K562 (cell line): ENCODE results near the gene YIPF4. TPM values are rescaled to one million over a fixed set of nuclear protein-coding genes. Genes with fewer than 3 reads are reported as not detected.

Experiments
- BCL6 ChIP-seq: fragments of 250-450 bp; sonication (Bioruptor Pico); IDR thresholded peaks from 2 replicates; pipeline ENCODE4 v1.4.0; 2020
- CEBPB ChIP-seq: fragments of 450-650 bp; IDR thresholded peaks from 2 replicates; pipeline ENCODE4 v1.6.1; 2016; ENCODE audit warnings: missing genetic modification characterization, missing compliant biosample characterization
- ELF1 ChIP-seq: fragments of 200-800 bp; sonication (Bioruptor generic); IDR thresholded peaks from 2 replicates; pipeline ENCODE4 v1.6.1; 2016; ENCODE audit warnings: missing genetic modification characterization, missing compliant biosample characterization
- GATAD2B ChIP-seq: fragments of 450-650 bp; IDR thresholded peaks from 2 replicates; pipeline ENCODE4 v1.6.1; 2017; ENCODE audit warnings: mild to moderate bottlenecking, borderline replicate concordance
- MCM3 ChIP-seq: fragments of 450-650 bp; IDR thresholded peaks from 2 replicates; pipeline ENCODE4 v1.6.1; 2016
- MNT ChIP-seq, 2 experiments: fragments of 450-650 bp; conservative IDR thresholded peaks; 2 replicates each; pipeline ENCODE4 v1.6.1; 2017; ENCODE audit warnings: mild to moderate bottlenecking in 2 of 2, moderate library complexity in 2 of 2
- NR0B1 ChIP-seq: fragments of 450-650 bp; IDR thresholded peaks from one replicate; pipeline ENCODE4 v1.6.1; 2018; ENCODE audit warnings: mild to moderate bottlenecking, moderate library complexity; ENCODE audit not compliant: partially characterized antibody
- RBM15 ChIP-seq: fragments of 200-400 bp; formaldehyde crosslinking; IDR thresholded peaks from 2 replicates; pipeline ENCODE4 v1.6.1; 2018; ENCODE audit warnings: mild to moderate bottlenecking, low read length, moderate library complexity; ENCODE audit not compliant: insufficient read depth
- RBM17 ChIP-seq: fragments of 200-400 bp; formaldehyde crosslinking; IDR thresholded peaks from 2 replicates; pipeline ENCODE4 v1.6.1; 2017; ENCODE audit warnings: low read depth, mild to moderate bottlenecking, low read length, borderline replicate concordance
- RNF2 ChIP-seq: sonication (generic); IDR thresholded peaks from 2 replicates; pipeline ENCODE4 v1.6.1; 2016
- SPI1 ChIP-seq: IDR thresholded peaks from 2 replicates; pipeline ENCODE4 v1.6.1; 2011; ENCODE audit warnings: low read depth, low read length, control low read depth, borderline replicate concordance
- SRSF7 ChIP-seq: fragments of 200-400 bp; formaldehyde crosslinking; optimal IDR thresholded peaks from 2 replicates; pipeline ENCODE3; 2017; ENCODE audit warnings: mild to moderate bottlenecking, low read depth, low read length
- THRB ChIP-seq: fragments of 450-650 bp; formaldehyde crosslinking; conservative IDR thresholded peaks from 2 replicates; pipeline ENCODE4 v1.4.0; 2022; ENCODE audit warnings: mild to moderate bottlenecking, missing genetic modification characterization
- ZFP30 ChIP-seq: fragments of 250-450 bp; sonication (Bioruptor Pico); IDR thresholded peaks from 2 replicates; pipeline ENCODE4 v1.8.0; 2022; ENCODE audit warnings: moderate library complexity, mild to moderate bottlenecking, inconsistent platforms, borderline replicate concordance
- ZNF217 ChIP-seq: sonication (generic); formaldehyde crosslinking; IDR thresholded peaks from 2 replicates; pipeline ENCODE4 v1.8.0; 2022; ENCODE audit warnings: mild to moderate bottlenecking, missing genetic modification reagents
- ZNF324 ChIP-seq: fragments of 250-450 bp; sonication (Bioruptor Pico); IDR thresholded peaks from 2 replicates; pipeline ENCODE4 v1.4.0; 2020; ENCODE audit warnings: mild to moderate bottlenecking
- ZNF740 ChIP-seq, 3 experiments: fragments of 200-800 bp in 1 of 3; sonication (Bioruptor generic) in 1 of 3; sonication (generic) in 1 of 3; formaldehyde crosslinking in 1 of 3; IDR thresholded peaks; 2 replicates each; pipeline versions ENCODE4 v1.6.1 to v1.8.0; 2016 to 2022; ENCODE audit warnings: mild to moderate bottlenecking in 2 of 3, missing compliant biosample characterization in 2 of 3, missing genetic modification characterization in 2 of 3, missing genetic modification reagents in 1 of 3
- polyA plus RNA-seq, 8 experiments: library from polyadenylated mRNA; depleted of rRNA in 4 of 8; stranded (reverse) in 5 of 8; unstranded in 3 of 8; fragments of >200 nt; fragmentation: Nextera tagmentation in 2 of 8; fragmentation: Illumina TruSeq in 1 of 8; extraction: Ambion mirVana in 2 of 8; extraction: Trizol in 1 of 8; gene quantifications; 2 replicates each; pipeline versions ENCODE4 v1.2.1 to v1.2.3, GENCODE V29; 2011 to 2014; ENCODE audit warnings: inconsistent platforms in 1 of 8, missing spikeins in 1 of 8
- total RNA-seq, 7 experiments: library from RNA; depleted of rRNA in 6 of 7; stranded (reverse); fragments of >200 nt in 6 of 7; fragmentation: Illumina TruSeq in 2 of 7; extraction: Trizol in 2 of 7; gene quantifications; 2 replicates each; pipeline versions ENCODE4 v1.2.1 to v1.2.3, GENCODE V29; 2011 to 2021; ENCODE audit warnings: low replicate concordance in 1 of 7
- TF ChIP-seq, protein P1 (sequence below), 2 experiments: fragments of 450-650 bp; IDR thresholded peaks; 2 replicates each; pipeline ENCODE4 v1.6.1; 2016
- TF ChIP-seq, protein P2 (sequence below): fragments of 450-650 bp; IDR thresholded peaks from 2 replicates; pipeline ENCODE4 v1.6.1; 2016; ENCODE audit warnings: mild to moderate bottlenecking

The YIPF4 gene
- total and polyA plus RNA-seq, 9 of the 15 experiments (the other 6 are each of a cell fraction or from before 2014, with no cell fraction given), result 4.9 to 46.9 (median 17.5) TPM

DNA sequence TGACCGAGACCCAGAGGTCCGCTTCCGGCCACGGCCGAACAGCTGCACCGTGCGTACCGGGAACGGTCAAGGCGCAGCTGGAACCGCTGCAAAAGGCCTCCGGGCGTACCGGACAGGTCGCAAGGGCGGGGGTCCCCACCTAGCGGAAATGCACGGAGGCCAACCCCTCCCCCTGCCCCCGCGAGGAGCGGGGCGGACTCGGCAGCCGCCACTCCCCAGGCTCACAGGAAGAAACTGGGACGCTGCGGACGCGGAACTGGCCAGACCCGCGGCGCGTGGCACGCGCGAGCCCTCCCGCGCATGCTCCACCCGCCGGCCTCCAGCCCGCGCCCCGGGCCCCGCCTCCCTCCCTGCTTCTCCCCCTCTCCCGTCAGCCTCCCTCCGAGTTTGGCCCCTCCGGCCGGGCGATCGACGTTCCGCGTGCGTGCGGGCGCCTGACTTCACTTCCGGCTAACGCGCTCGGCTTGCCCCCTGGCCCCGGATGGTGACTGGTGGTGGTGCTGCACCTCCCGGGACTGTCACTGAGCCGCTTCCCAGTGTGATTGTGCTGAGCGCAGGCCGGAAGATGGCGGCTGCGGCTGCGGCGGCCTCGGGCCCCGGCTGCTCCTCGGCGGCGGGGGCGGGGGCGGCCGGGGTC lies 79.1 kb downstream of the YIPF4 start, which contains the start of gene BIRC6 (continued):
- TF ChIP-seq MNT (conservative IDR thresholded peaks at IDR 0.05) (peak; percentile 87 to 96), GATAD2B (peak; percentile 20), ZNF740 (CRISPR knock-in tag; IDR thresholded peaks at IDR 0.05) (peak; percentile 18; the same call in 1 of the 2 replicates), ZNF740 (tag; IDR thresholded peaks at IDR 0.05) (no peak), NR0B1 (no peak), ZNF217 (CRISPR knock-in tag) (no peak), RBM15 (no peak), SRSF7 (no peak), BCL6 (no peak), ZNF324 (CRISPR knock-in tag) (no peak), SPI1 (peak; percentile 29; the same call in 1 of the 2 replicates), MCM3 (no peak), CEBPB (tag) (no peak), RNF2 (no peak), THRB (CRISPR knock-in tag) (no peak), ZFP30 (CRISPR knock-in tag) (no peak), RBM17 (no peak; the same call in 1 of the 2 replicates), ELF1 (tag) (peak; percentile 93)
- TF ChIP-seq, protein P1, sequence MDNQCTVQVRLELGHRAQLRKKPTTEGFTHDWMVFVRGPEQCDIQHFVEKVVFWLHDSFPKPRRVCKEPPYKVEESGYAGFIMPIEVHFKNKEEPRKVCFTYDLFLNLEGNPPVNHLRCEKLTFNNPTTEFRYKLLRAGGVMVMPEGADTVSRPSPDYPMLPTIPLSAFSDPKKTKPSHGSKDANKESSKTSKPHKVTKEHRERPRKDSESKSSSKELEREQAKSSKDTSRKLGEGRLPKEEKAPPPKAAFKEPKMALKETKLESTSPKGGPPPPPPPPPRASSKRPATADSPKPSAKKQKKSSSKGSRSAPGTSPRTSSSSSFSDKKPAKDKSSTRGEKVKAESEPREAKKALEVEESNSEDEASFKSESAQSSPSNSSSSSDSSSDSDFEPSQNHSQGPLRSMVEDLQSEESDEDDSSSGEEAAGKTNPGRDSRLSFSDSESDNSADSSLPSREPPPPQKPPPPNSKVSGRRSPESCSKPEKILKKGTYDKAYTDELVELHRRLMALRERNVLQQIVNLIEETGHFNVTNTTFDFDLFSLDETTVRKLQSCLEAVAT (IDR thresholded peaks at IDR 0.05), result no peak
- TF ChIP-seq, protein P2, sequence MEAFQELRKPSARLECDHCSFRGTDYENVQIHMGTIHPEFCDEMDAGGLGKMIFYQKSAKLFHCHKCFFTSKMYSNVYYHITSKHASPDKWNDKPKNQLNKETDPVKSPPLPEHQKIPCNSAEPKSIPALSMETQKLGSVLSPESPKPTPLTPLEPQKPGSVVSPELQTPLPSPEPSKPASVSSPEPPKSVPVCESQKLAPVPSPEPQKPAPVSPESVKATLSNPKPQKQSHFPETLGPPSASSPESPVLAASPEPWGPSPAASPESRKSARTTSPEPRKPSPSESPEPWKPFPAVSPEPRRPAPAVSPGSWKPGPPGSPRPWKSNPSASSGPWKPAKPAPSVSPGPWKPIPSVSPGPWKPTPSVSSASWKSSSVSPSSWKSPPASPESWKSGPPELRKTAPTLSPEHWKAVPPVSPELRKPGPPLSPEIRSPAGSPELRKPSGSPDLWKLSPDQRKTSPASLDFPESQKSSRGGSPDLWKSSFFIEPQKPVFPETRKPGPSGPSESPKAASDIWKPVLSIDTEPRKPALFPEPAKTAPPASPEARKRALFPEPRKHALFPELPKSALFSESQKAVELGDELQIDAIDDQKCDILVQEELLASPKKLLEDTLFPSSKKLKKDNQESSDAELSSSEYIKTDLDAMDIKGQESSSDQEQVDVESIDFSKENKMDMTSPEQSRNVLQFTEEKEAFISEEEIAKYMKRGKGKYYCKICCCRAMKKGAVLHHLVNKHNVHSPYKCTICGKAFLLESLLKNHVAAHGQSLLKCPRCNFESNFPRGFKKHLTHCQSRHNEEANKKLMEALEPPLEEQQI, result no peak
